Karpas-422 (cell line): Measurements from ENCODE around the gene RPS16. TPM values are rescaled to one million over a fixed set of nuclear protein-coding genes. Genes with fewer than 3 reads are reported as not detected.
"Not testable (repeated sequence)": the region's sequence is repeated elsewhere in the genome, so short reads cannot be mapped to it uniquely, and the experiment has no call there.

Source experiments
- DNase-seq: peaks from one replicate; pipeline ENCODE4 v3.0.0-alpha.2; 2015
- H2AFZ ChIP-seq: fragments of 200-600 bp; sonication (generic); 2 replicates; pipeline ENCODE4 v1.6.1; 2014; ENCODE audit warnings: antibody characterized with exemption, low read length, mixed read lengths
- H3K27ac ChIP-seq: fragments of 200-600 bp; sonication (generic); 2 replicates; pipeline ENCODE4 v1.5.1; 2014; ENCODE audit warnings: mild to moderate bottlenecking, low read length, moderate library complexity
- H3K27me3 ChIP-seq: fragments of 200-600 bp; sonication (generic); 2 replicates; pipeline ENCODE4 v1.6.1; 2014; ENCODE audit warnings: low read length, mixed read lengths
- H3K36me3 ChIP-seq: fragments of 200-600 bp; sonication (generic); 2 replicates; pipeline ENCODE4 v1.6.1; 2014; ENCODE audit warnings: low read length, mixed read lengths; ENCODE audit not compliant: insufficient read depth
- H3K4me1 ChIP-seq: fragments of 200-600 bp; sonication (generic); 2 replicates; pipeline ENCODE4 v1.6.1; 2014; ENCODE audit warnings: mild to moderate bottlenecking, low read length, mixed read lengths
- H3K4me2 ChIP-seq: fragments of 200-600 bp; sonication (generic); 2 replicates; pipeline ENCODE4 v1.6.1; 2014; ENCODE audit warnings: low read length, low read depth, mild to moderate bottlenecking; ENCODE audit not compliant: poor library complexity, severe bottlenecking
- H3K4me3 ChIP-seq: fragments of 200-600 bp; sonication (generic); 2 replicates; pipeline ENCODE4 v1.5.1; 2014; ENCODE audit warnings: mild to moderate bottlenecking, antibody characterized with exemption, low read length, mixed read lengths
- H3K79me2 ChIP-seq: fragments of 200-600 bp; sonication (generic); 2 replicates; pipeline ENCODE4 v1.6.1; 2014; ENCODE audit warnings: mild to moderate bottlenecking, low read length, mixed read lengths
- H3K9ac ChIP-seq: fragments of 200-600 bp; sonication (generic); 2 replicates; pipeline ENCODE4 v1.6.0; 2014; ENCODE audit warnings: low read length
- H3K9me2 ChIP-seq: fragments of 200-600 bp; sonication (generic), shearing (Covaris generic); replicated peaks from 2 replicates; pipeline ENCODE4 v1.6.0; 2014; ENCODE audit warnings: mild to moderate bottlenecking, low read length, moderate library complexity; ENCODE audit not compliant: insufficient read depth
- H3K9me3 ChIP-seq: fragments of 300-700, 200-600 bp; sonication (generic); 2 replicates; pipeline ENCODE4 v1.6.1; 2014; ENCODE audit warnings: low read length, mixed read lengths
- H4K20me1 ChIP-seq: fragments of 200-600 bp; sonication (generic); 2 replicates; pipeline ENCODE4 v1.6.1; 2014; ENCODE audit warnings: mild to moderate bottlenecking, antibody characterized with exemption, low read length, low read depth; ENCODE audit not compliant: insufficient read depth
- total RNA-seq: library from RNA; depleted of rRNA; stranded (reverse); fragments of >200 nt; shearing (Covaris generic); gene quantifications from 2 replicates; pipeline ENCODE4 v1.2.3, GENCODE V29; 2014; ENCODE audit warnings: low replicate concordance

Gene RPS16
- total RNA-seq, 1 experiment from 2014 or later, result 378 TPM

GRCh38 chr19:39467941-39468340, 32.2 kb upstream of the RPS16 start:
- Histone ChIP-seq H3K9ac (no peak overlapping the region), H3K27ac (no peak overlapping the region), H3K9me2 (no peaks in the 10 kb centered on the region), H3K79me2 (peaks cover 4% of the 10 kb centered on the region), H3K9me3 (no peaks in the 10 kb centered on the region), H3K27me3 (no peaks in the 10 kb centered on the region), H3K4me3 (no peak overlapping the region), H3K36me3 (peaks cover 24% of the 10 kb centered on the region), H4K20me1 (0 out of 2 replicates have a peak, but pooled peaks cover 6% of the 10 kb centered on the region), H3K4me1 (no peaks in the 10 kb centered on the region), H3K4me2 (no peak overlapping the region), H2AFZ (no peak overlapping the region)
- DNase-seq, result no peak

GRCh38 chr19:39465956-39466747, 30.4 kb upstream of the RPS16 start:
- Histone ChIP-seq H3K27ac (no peak overlapping the region), H3K4me2 (no peak overlapping the region), H3K36me3 (peaks cover 24% of the 10 kb centered on the region), H3K9me2 (no peaks in the 10 kb centered on the region), H3K27me3 (no peaks in the 10 kb centered on the region), H3K9ac (no peak overlapping the region), H3K4me3 (no peak overlapping the region), H2AFZ (no peak overlapping the region), H3K9me3 (no peaks in the 10 kb centered on the region), H3K4me1 (no peaks in the 10 kb centered on the region), H3K79me2 (peaks cover 7% of the 10 kb centered on the region), H4K20me1 (0 out of 2 replicates have a peak, but pooled peaks cover 6% of the 10 kb centered on the region)
- no peak for DNase-seq

GRCh38 chr19:39463403-39463802, 27.7 kb upstream of the RPS16 start:
- no peak for DNase-seq
- no peak overlapping the region for H2AFZ ChIP-seq
- H3K27ac ChIP-seq, result no peak overlapping the region
- peaks cover 21% of the 10 kb centered on the region; the same call in 1 of the 2 replicates for H3K36me3 ChIP-seq
- H3K9me3 ChIP-seq, result no peaks in the 10 kb centered on the region
- H3K4me2 ChIP-seq, result no peak overlapping the region
- H3K79me2 ChIP-seq, result peaks cover 7% of the 10 kb centered on the region
- no peaks in the 10 kb centered on the region for H3K27me3 ChIP-seq
- no peak overlapping the region for H3K4me3 ChIP-seq
- no peaks in the 10 kb centered on the region for H3K9me2 ChIP-seq
- H4K20me1 ChIP-seq, result 0 out of 2 replicates have a peak, but pooled peaks cover 4% of the 10 kb centered on the region
- no peaks in the 10 kb centered on the region for H3K4me1 ChIP-seq
- H3K9ac ChIP-seq, result no peak overlapping the region

DNA sequence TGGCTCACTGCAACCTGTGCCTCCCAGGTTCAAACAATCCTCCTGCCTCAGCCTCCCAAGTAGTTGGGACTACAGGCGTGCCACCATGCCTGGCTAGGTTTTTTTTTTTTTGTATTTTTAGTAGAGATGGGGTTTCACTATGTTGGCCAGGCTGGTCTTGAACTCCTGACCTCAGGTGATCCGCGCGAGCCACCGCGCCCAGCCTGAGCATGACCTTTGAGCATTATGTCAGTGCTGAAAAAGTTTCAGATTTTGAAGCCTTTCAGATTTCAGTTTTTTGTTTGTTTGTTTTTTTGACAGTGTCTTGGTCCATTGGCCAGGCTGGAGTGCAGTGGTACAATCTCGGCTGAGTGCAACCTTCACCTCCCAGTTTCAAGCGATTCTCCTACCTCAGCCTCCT, 15.5 kb upstream of the RPS16 start:
- DNase-seq, H3K4me2 ChIP-seq, H3K9me2 ChIP-seq, H3K9me3 ChIP-seq, H3K4me3 ChIP-seq, H3K27ac ChIP-seq, H2AFZ ChIP-seq, H3K27me3 ChIP-seq, H3K9ac ChIP-seq: not testable (repeated sequence)
- H3K36me3 ChIP-seq, result peaks cover 18% of the 10 kb centered on the region
- H3K4me1 ChIP-seq, result peaks cover 32% of the 10 kb centered on the region
- H4K20me1 ChIP-seq, result peaks cover 25% of the 10 kb centered on the region
- peaks cover 84% of the 10 kb centered on the region for H3K79me2 ChIP-seq

- Histone ChIP-seq H3K9ac (peak overlapping the region; percentile 12; the same call in 1 of the 2 replicates), H3K9me3 (no peaks in the 10 kb centered on the region), H3K4me3 (no peak overlapping the region), H3K27ac (no peak overlapping the region), H2AFZ (no peak overlapping the region), H3K36me3 (peaks cover 18% of the 10 kb centered on the region), H4K20me1 (peaks cover 25% of the 10 kb centered on the region), H3K9me2 (no peaks in the 10 kb centered on the region), H3K4me1 (peaks cover 35% of the 10 kb centered on the region), H3K4me2 (no peak overlapping the region), H3K79me2 (peaks cover 94% of the 10 kb centered on the region), H3K27me3 (no peaks in the 10 kb centered on the region)
- no peak for DNase-seq
These were observed 13.5 kb upstream of the RPS16 start for GRCh38 chr19:39449116-39449797.

DNA sequence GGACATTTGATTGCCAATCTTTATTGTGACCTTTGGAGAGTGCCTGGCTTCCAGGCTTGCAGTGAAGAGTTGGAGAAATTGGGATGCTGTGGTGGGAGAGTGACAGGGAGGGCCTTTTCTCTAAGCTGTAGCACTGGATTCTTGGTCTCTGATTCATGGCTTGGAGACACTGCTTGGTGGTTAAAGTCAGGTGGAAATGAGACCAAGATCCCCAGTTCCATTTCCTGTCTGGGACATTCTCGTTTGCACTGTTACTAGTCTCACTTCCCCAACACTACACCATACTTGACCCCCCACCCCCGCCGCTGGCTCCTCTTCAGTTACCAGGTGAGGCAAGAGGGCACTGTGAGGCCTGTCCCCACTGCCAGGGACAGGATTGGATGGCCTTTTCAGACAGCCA, 12.5 kb upstream of the RPS16 start:
- Histone ChIP-seq H3K27ac (peak overlapping the region; percentile 52), H3K9me2 (no peaks in the 10 kb centered on the region), H3K9ac (peak overlapping the region; percentile 100), H3K4me2 (peak overlapping the region; percentile 99), H2AFZ (no peak overlapping the region), H3K9me3 (no peaks in the 10 kb centered on the region), H3K4me1 (peaks cover 36% of the 10 kb centered on the region), H3K4me3 (peak overlapping the region; percentile 45), H3K79me2 (peaks cover 86% of the 10 kb centered on the region), H3K36me3 (peaks cover 18% of the 10 kb centered on the region), H3K27me3 (no peaks in the 10 kb centered on the region), H4K20me1 (peaks cover 25% of the 10 kb centered on the region)
- DNase-seq, result peak; percentile 69

DNA sequence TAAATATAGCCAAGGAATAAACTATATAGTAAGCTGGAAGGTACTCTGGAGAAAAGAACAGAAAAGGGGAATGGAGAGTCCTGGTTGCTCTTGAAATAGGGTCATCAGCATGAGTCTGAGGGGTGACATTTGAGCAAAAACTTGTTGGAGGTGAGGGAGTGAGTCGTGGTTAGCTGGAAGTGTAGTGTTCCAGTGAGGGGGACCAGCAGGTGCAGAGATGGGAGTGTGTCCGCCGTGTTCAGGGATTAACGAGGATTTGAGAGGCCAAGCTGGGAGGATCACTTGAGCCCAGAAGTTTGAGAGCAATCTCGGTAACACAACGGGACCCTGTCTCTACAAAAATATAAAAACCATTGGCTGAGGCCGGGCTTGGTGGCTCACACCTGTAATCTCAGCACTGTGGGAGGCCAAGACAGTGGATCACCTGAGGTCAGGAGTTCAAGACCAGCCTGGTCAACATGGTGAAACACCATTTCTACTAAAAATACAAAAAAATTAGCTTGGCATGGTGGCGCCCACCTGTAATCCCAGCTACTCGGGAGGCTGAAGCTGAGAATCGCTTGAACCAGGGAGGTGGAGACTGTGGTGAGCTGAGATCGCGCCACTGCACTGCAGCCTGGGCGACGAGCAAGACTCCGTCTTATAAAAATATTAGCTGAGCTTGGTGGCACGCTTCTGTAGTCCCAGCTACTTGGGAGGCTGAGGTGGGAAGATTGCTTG, 10.8 kb upstream of the RPS16 start:
- H3K36me3 ChIP-seq, result peaks cover 9% of the 10 kb centered on the region; the same call in 1 of the 2 replicates
- no peaks in the 10 kb centered on the region for H3K9me3 ChIP-seq
- peak overlapping the region; percentile 99 for H3K4me2 ChIP-seq
- H3K4me3 ChIP-seq, result peak overlapping the region; percentile 100
- no peaks in the 10 kb centered on the region for H3K9me2 ChIP-seq
- H2AFZ ChIP-seq, result no peak overlapping the region
- peaks cover 41% of the 10 kb centered on the region for H3K4me1 ChIP-seq
- DNase-seq, result no peak
- no peaks in the 10 kb centered on the region for H3K27me3 ChIP-seq
- H3K27ac ChIP-seq, result peak overlapping the region; percentile 71; the same call in 1 of the 2 replicates
- peak overlapping the region; percentile 100 for H3K9ac ChIP-seq
- peaks cover 14% of the 10 kb centered on the region; the same call in 1 of the 2 replicates for H4K20me1 ChIP-seq
- peaks cover 69% of the 10 kb centered on the region for H3K79me2 ChIP-seq
